Fibroblast of upper back skin (primary cell): ENCODE data around the gene MEST.
"Not testable (repeated sequence)": the region's sequence is repeated elsewhere in the genome, so short reads cannot be mapped to it uniquely, and the experiment has no call there.

ENCODE experiments used
- DNase-seq: peaks from one replicate; pipeline ENCODE4 v3.0.0-alpha.2; 2013

Gene MEST

GRCh38 chr7:130527752-130528355, 36.0 kb downstream of the MEST start:
- DNase-seq, result not testable (repeated sequence)

- no peak for DNase-seq
Measured at GRCh38 chr7:130529417-130529816, 37.5 kb downstream of the MEST start.

DNA sequence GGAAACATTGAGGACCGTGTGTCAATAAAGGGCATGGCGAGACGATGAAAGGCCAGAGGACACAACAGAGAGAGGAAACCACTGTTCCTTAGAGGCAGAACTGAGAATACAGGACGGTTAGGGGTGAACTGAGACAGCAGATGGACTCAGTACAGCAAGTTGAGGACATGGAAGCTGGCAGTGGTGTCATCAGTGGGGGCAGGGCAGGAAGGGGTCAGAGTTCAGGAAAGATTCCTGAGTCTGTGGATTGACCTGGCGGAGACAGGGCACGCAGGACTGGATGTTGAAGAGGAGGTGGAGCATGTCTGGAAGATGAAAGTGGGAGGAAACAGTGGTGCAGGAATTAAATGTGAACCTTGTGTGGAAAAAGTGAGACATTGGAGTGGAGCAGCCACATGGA, 46.0 kb downstream of the MEST start:
- DNase-seq, result not testable (repeated sequence)

- not testable (repeated sequence) for DNase-seq
Measured at GRCh38 chr7:130541287-130541686, 49.4 kb downstream of the MEST start.

DNA sequence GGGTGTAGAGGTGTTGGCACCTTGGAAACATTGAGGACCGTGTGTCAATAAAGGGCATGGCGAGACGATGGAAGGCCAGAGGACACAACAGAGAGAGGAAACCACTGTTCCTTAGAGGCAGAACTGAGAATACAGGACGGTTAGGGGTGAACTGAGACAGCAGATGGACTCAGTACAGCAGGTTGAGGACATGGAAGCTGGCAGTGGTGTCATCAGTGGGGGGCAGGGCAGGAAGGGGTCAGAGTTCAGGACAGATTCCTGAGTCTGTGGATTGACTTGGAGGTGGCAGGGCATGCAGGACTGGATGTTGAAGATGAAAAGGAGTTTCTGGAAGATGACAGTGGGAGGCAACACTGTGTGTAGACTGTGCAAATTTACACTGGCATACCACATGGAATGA, 50.4 kb downstream of the MEST start:
- DNase-seq, result not testable (repeated sequence)

- no peak for DNase-seq
Measured at GRCh38 chr7:130543487-130544010, 51.7 kb downstream of the MEST start.

- no peak for DNase-seq
Measured at GRCh38 chr7:130544356-130544755, 52.5 kb downstream of the MEST start.

- no peak for DNase-seq
Measured at GRCh38 chr7:130553398-130554029, 61.6 kb downstream of the MEST start.

- no peak for DNase-seq
Measured at GRCh38 chr7:130554481-130554880, 62.6 kb downstream of the MEST start.
